ENCODE measurements around the gene BHLHE40.

DNA sequence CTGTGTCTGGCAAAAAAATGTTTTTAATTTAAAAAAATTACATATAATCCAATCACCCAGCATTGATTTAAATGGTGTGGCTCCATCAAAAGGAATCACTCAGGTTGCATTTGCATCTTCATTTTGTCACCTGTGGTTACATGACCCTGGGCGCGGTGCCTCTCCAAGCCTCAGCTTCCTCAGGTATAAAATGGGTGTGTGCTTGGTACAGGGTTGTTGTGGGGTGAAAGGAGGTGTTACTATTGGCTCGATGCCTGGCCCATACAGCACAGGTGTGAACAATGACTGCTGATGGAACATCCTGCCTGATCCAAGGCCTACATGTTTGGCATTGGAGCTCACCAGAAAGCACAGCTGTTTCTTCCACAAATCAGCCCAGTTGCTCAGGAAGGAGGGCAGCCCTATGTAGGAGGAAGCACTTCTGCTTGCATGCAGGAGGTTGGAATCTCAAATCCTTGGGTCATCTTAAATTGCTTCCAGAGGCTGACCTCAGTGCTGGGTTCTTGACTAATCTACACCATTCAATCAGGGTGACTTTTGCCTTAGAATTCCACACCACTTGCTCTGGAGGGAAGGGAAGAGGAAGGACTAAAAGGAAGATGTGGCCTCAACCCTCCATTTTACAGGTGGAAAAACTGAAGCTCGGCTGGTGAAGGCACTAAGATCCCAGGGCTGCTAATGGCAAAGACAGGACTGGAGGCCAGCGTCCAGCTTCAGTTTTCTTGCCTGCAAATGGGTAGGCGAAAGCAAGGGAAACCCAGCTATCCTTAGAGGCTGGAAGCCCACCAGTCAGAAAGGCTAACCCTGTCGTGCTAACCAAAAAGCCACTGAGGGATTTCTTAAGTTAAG, 31.7 kb downstream of the BHLHE40 start:
- TF ChIP-seq JUNB (IDR thresholded peaks at IDR 0.05; ENCODE audit: unreplicated experiment) (no peak), EZH2 (IDR thresholded peaks at IDR 0.05; ENCODE audit: low read depth, unreplicated experiment) (no peak), POLR2AphosphoS5 (IDR thresholded peaks at IDR 0.05; ENCODE audit: low read depth) (no peak), EZH2phosphoT487 (IDR thresholded peaks at IDR 0.05; ENCODE audit: unreplicated experiment) (no peak), STAT1 (IDR thresholded peaks at IDR 0.05; ENCODE audit: unreplicated experiment) (no peak), CREB1 (CRISPR knock-in tag; IDR thresholded peaks at IDR 0.05; ENCODE audit: low read depth) (no peak)
- TF ChIP-seq, protein P1, sequence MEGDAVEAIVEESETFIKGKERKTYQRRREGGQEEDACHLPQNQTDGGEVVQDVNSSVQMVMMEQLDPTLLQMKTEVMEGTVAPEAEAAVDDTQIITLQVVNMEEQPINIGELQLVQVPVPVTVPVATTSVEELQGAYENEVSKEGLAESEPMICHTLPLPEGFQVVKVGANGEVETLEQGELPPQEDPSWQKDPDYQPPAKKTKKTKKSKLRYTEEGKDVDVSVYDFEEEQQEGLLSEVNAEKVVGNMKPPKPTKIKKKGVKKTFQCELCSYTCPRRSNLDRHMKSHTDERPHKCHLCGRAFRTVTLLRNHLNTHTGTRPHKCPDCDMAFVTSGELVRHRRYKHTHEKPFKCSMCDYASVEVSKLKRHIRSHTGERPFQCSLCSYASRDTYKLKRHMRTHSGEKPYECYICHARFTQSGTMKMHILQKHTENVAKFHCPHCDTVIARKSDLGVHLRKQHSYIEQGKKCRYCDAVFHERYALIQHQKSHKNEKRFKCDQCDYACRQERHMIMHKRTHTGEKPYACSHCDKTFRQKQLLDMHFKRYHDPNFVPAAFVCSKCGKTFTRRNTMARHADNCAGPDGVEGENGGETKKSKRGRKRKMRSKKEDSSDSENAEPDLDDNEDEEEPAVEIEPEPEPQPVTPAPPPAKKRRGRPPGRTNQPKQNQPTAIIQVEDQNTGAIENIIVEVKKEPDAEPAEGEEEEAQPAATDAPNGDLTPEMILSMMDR (conservative IDR thresholded peaks at IDR 0.05; ENCODE audit: low read depth in 2 of 2), result no peak
- TF ChIP-seq, protein P2, sequence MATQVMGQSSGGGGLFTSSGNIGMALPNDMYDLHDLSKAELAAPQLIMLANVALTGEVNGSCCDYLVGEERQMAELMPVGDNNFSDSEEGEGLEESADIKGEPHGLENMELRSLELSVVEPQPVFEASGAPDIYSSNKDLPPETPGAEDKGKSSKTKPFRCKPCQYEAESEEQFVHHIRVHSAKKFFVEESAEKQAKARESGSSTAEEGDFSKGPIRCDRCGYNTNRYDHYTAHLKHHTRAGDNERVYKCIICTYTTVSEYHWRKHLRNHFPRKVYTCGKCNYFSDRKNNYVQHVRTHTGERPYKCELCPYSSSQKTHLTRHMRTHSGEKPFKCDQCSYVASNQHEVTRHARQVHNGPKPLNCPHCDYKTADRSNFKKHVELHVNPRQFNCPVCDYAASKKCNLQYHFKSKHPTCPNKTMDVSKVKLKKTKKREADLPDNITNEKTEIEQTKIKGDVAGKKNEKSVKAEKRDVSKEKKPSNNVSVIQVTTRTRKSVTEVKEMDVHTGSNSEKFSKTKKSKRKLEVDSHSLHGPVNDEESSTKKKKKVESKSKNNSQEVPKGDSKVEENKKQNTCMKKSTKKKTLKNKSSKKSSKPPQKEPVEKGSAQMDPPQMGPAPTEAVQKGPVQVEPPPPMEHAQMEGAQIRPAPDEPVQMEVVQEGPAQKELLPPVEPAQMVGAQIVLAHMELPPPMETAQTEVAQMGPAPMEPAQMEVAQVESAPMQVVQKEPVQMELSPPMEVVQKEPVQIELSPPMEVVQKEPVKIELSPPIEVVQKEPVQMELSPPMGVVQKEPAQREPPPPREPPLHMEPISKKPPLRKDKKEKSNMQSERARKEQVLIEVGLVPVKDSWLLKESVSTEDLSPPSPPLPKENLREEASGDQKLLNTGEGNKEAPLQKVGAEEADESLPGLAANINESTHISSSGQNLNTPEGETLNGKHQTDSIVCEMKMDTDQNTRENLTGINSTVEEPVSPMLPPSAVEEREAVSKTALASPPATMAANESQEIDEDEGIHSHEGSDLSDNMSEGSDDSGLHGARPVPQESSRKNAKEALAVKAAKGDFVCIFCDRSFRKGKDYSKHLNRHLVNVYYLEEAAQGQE (IDR thresholded peaks at IDR 0.05; ENCODE audit: unreplicated experiment), result no peak
